ENCODE measurements around the gene HDAC11.

GRCh38 chr3:13539671-13540070 is 59.6 kb downstream of the HDAC11 start:
- TF ChIP-seq, protein P1, sequence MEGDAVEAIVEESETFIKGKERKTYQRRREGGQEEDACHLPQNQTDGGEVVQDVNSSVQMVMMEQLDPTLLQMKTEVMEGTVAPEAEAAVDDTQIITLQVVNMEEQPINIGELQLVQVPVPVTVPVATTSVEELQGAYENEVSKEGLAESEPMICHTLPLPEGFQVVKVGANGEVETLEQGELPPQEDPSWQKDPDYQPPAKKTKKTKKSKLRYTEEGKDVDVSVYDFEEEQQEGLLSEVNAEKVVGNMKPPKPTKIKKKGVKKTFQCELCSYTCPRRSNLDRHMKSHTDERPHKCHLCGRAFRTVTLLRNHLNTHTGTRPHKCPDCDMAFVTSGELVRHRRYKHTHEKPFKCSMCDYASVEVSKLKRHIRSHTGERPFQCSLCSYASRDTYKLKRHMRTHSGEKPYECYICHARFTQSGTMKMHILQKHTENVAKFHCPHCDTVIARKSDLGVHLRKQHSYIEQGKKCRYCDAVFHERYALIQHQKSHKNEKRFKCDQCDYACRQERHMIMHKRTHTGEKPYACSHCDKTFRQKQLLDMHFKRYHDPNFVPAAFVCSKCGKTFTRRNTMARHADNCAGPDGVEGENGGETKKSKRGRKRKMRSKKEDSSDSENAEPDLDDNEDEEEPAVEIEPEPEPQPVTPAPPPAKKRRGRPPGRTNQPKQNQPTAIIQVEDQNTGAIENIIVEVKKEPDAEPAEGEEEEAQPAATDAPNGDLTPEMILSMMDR (conservative IDR thresholded peaks at IDR 0.05 in 1 of 2, IDR thresholded peaks at IDR 0.05 in 1 of 2; ENCODE audit: low read depth in 1 of 2, low read length in 2 of 2), result no peak
- no peak for TF ChIP-seq EZH2 (IDR thresholded peaks at IDR 0.05; ENCODE audit: low read length, missing control alignments)

Measured in fibroblast of lung (primary cell).